Prostate gland (tissue), 2 donors: Measurements from ENCODE around the gene IL17RD. TPM values are rescaled to one million over a fixed set of nuclear protein-coding genes. Genes with fewer than 3 reads are reported as not detected.

Experiments
- DNase-seq: peaks from one replicate; pipeline ENCODE4 v3.0.0-alpha.2; 2019; ENCODE audit warnings: low spot score
- H3K27ac ChIP-seq, 2 donors: fragments of 200-600 bp; sonication (generic); 2 replicates each; pipeline ENCODE4 v1.5.1; 2017 to 2019
- H3K27me3 ChIP-seq: fragments of 200-600 bp; sonication (generic); replicated peaks from 2 replicates; pipeline ENCODE4 v1.5.1; 2019; ENCODE audit not compliant: insufficient read depth
- H3K36me3 ChIP-seq, 2 donors: fragments of 200-600 bp; sonication (generic); 1 replicate in 1 of 2; 2 replicates in 1 of 2; pipeline versions ENCODE4 v1.5.1 to v1.8.1; 2017 to 2019
- H3K4me1 ChIP-seq: fragments of 200-600 bp; sonication (generic); replicated peaks from 2 replicates; pipeline ENCODE4 v1.5.1; 2019
- H3K4me3 ChIP-seq, 2 donors: fragments of 200-600 bp; sonication (generic); 2 replicates each; pipeline ENCODE4 v1.5.1; 2017 to 2019
- H3K9me3 ChIP-seq: fragments of 200-600 bp; sonication (generic); 2 replicates; pipeline ENCODE4 v1.5.1; 2017
- POLR2A ChIP-seq: fragments of 450-650 bp; IDR thresholded peaks from one replicate; pipeline ENCODE4 v1.6.1; 2016; ENCODE audit warnings: antibody characterized with exemption, mild to moderate bottlenecking
- POLR2AphosphoS5 ChIP-seq: sonication (generic); formaldehyde crosslinking; IDR thresholded peaks from one replicate; pipeline ENCODE4 v1.6.1; 2017; ENCODE audit warnings: antibody characterized with exemption
- WGBS: methylation state at CpG from one replicate; pipeline ENCODE4 v1.1.5; 2018; 5-methylcytosine and 5-hydroxymethylcytosine counted together
- intact Hi-C: fragments of 100-400 bp; cut with DNase I; formaldehyde crosslinking; loops from one replicate; pipeline ENCODE4 v1.14.2; 2022
- total RNA-seq, 2 donors: library from RNA; depleted of rRNA; stranded (reverse); fragments of >200 nt; gene quantifications; one replicate each; pipeline ENCODE4 v1.1.0, GENCODE V29; 2016
- TF ChIP-seq, protein P1 (sequence below), 4 experiments: fragments of 200-600 bp in 2 of 4; fragments of 450-650 bp in 2 of 4; sonication (generic) in 2 of 4; IDR thresholded peaks; 1 replicate in 3 of 4; 2 replicates in 1 of 4; pipeline ENCODE4 v1.5.1; 2016 to 2019; ENCODE audit warnings: antibody characterized with exemption in 4 of 4, mild to moderate bottlenecking in 2 of 4, moderate library complexity in 2 of 4

The IL17RD gene
- total RNA-seq, 2 donors from 2014 or later = 8.3 to 19.9 TPM

DNA sequence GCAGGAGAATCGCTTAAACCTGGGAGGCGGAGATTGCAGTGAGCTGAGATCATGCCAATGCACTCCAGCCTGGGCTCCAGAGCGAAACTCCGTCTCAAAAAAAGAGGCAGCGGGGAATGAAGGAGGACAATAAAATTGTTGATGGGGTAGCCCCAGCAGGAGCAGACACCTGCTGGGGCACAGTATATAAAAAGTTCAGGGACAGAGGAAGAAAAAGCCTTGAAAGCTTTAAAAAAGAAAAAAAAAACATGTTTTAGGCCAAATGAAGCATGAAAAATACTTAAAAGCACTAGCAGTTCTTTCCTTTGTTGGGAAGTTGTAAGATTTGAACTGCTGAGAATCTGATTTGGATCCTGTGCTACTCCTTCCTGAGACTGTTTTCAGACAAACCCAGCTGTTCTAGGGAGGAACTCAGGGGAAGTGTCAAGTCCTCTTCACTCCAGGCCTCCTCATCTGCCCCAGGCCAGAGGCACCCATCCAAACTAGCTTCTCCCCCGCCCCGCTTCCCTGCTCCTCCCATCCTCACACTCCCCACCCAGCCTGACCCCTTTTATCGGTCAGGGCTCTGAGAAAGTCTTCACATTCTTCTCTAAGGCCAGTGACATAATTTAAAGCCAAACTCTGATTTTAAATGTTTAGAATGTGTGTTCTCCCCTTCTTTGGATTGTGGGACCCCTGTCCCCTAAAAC lies 4.9 kb downstream of the IL17RD start:
- H3K36me3 ChIP-seq = no peaks in the 10 kb centered on the region
- intact Hi-C loops = no loop called here
- H3K4me1 ChIP-seq = peaks cover 10% of the 10 kb centered on the region
- no peak for DNase-seq
- peak overlapping the region; percentile 23 to 54 for H3K27ac ChIP-seq
- no peaks in the 10 kb centered on the region for H3K27me3 ChIP-seq
- WGBS = 59% methylated on average over 8 of the region's 8 CpGs
- H3K9me3 ChIP-seq = no peaks in the 10 kb centered on the region
- TF ChIP-seq POLR2AphosphoS5 (no peak), POLR2A (no peak)
- TF ChIP-seq, protein P1, sequence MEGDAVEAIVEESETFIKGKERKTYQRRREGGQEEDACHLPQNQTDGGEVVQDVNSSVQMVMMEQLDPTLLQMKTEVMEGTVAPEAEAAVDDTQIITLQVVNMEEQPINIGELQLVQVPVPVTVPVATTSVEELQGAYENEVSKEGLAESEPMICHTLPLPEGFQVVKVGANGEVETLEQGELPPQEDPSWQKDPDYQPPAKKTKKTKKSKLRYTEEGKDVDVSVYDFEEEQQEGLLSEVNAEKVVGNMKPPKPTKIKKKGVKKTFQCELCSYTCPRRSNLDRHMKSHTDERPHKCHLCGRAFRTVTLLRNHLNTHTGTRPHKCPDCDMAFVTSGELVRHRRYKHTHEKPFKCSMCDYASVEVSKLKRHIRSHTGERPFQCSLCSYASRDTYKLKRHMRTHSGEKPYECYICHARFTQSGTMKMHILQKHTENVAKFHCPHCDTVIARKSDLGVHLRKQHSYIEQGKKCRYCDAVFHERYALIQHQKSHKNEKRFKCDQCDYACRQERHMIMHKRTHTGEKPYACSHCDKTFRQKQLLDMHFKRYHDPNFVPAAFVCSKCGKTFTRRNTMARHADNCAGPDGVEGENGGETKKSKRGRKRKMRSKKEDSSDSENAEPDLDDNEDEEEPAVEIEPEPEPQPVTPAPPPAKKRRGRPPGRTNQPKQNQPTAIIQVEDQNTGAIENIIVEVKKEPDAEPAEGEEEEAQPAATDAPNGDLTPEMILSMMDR (IDR thresholded peaks at IDR 0.05) = no peak
- no peak overlapping the region for H3K4me3 ChIP-seq

DNA sequence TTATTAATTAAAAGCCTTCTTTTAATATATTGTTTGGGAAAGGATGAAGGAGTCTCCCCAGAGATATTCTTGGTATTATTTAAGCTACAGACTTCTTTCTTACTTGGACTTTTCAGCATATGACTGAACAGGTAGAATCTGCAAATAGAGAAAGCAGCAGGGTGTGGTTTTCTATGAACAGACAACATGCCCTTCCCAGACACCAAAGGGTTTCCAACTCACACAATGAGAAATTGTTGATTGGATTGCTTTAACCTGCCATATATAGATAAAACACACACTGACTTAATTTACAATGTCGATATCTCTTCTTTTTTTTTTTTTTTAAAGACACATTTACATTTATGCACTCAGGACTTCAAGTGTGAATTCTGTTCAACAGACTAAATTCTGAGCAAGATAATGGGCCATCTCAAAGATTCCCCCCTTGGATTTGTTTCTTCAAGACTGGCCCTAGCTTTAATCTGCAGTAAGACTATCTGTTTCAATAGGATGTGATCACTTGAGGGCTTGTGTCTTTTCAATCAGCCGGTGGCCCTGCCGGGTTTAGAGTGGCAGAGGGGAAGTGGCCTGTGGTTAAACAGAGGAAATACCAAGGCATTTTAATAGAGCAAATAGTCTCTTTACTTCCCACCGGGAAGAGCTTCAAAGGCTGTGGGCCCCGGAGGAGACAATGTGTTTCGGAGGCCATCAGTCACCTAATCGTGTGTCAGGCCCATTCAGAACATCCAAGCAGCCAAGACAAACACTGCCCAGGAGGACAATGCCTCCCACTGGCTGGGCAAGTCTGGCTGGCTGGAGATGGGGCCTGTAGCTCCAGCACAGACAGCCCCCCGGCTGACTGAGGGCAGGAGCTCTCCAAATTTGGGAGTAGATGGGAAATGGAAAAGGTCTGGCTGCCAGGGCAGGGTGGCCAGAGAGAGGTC lies 6.1 kb downstream of the IL17RD start:
- Histone ChIP-seq H3K4me1 (peaks cover 10% of the 10 kb centered on the region), H3K27ac (peak overlapping the region; percentile 43 to 54), H3K27me3 (no peaks in the 10 kb centered on the region), H3K9me3 (no peaks in the 10 kb centered on the region), H3K36me3 (no peaks in the 10 kb centered on the region), H3K4me3 (no peak overlapping the region)
- peak; percentile 22 for DNase-seq
- intact Hi-C loops = no loop called here
- TF ChIP-seq POLR2A (no peak), POLR2AphosphoS5 (peak; percentile 31)
- 16% methylated on average over 8 of the region's 8 CpGs for WGBS

DNA sequence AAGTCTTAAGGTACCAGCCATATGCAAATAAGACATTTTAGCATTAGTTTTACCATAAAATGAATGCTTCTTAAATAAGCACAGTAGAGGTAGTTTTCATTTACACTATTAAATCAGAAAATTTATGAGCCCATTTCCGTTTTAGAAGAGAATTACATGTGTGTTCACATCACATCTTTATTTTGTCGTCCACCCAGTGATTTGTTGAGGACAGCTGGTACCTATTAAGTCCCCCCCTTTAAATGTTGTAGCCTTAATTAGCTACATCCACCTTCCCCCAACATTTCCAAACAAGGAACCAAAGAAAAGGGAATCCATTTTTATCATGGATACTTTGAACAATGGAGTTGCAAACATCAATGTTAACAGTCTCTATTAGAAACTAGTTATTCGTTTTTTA lies 6.8 kb downstream of the IL17RD start:
- DNase-seq = no peak
- no peak overlapping the region for H3K4me3 ChIP-seq
- peaks cover 10% of the 10 kb centered on the region for H3K4me1 ChIP-seq
- no peak overlapping the region for H3K27ac ChIP-seq
- no peaks in the 10 kb centered on the region for H3K27me3 ChIP-seq
- no peaks in the 10 kb centered on the region for H3K9me3 ChIP-seq
- intact Hi-C loops = no loop called here
- H3K36me3 ChIP-seq = no peaks in the 10 kb centered on the region
- WGBS = 32% methylated on average over 3 of the region's 3 CpGs
- TF ChIP-seq POLR2A (no peak), POLR2AphosphoS5 (no peak)
- TF ChIP-seq, protein P1 (IDR thresholded peaks at IDR 0.05) = no peak

DNA sequence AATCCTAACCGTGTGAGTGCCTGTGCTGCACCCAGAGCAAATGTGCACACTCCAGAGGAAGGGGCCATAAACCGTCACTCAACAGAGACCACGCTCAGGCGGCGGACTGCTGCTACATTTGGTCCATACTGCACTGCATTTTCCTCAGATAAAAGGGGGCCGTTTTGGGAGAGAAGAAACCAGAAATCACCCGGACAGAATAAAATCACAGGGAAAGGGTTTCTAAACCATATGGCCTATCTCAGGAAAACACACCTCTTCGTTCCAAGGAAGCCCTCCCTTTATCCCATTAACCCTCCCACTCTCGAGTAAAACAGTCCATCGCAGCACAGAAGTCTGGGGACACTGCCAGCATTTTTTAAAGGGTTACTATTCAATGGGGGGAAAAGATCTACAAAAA lies 7.6 kb downstream of the IL17RD start:
- H3K36me3 ChIP-seq = no peaks in the 10 kb centered on the region
- WGBS = 37% methylated on average over 10 of the region's 10 CpGs
- DNase-seq = no peak
- H3K27ac ChIP-seq = no peak overlapping the region
- H3K27me3 ChIP-seq = no peaks in the 10 kb centered on the region
- no peak for TF ChIP-seq POLR2A
- no peak for TF ChIP-seq POLR2AphosphoS5
- TF ChIP-seq, protein P1 (IDR thresholded peaks at IDR 0.05) = no peak
- no peak overlapping the region for H3K4me3 ChIP-seq
- H3K9me3 ChIP-seq = no peaks in the 10 kb centered on the region
- peaks cover 10% of the 10 kb centered on the region for H3K4me1 ChIP-seq
- intact Hi-C loops = no loop called here

DNA sequence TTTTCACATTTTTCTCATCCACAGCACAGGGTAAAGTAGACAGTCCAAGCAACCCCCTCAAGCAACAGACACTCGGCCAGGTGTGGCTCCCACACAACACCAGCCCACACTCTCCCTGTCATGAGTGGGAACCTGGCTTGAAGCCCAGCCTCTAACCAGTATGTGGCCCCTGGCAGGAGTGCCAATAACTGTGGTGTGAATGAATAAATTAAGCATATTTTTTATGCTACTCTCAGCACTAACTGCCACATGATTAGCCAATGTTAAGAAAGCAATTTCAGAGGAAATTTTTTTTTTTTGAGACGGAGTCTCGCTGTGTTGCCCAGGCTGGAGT lies 9.9 kb downstream of the IL17RD start:
- WGBS = 74% methylated on average over 3 of the region's 3 CpGs
- TF ChIP-seq POLR2A = no peak
- no peak for TF ChIP-seq POLR2AphosphoS5
- TF ChIP-seq, protein P1 (IDR thresholded peaks at IDR 0.05) = no peak
- DNase-seq = no peak

More for the DNA sequence above, 9.9 kb downstream of the IL17RD start:
- no peak overlapping the region for H3K27ac ChIP-seq
- no peaks in the 10 kb centered on the region for H3K27me3 ChIP-seq
- intact Hi-C loops = no loop called here
- peaks cover 2% of the 10 kb centered on the region for H3K4me1 ChIP-seq
- no peaks in the 10 kb centered on the region for H3K9me3 ChIP-seq
- H3K4me3 ChIP-seq = no peak overlapping the region
- H3K36me3 ChIP-seq = no peaks in the 10 kb centered on the region
